KOPT-K1 (cell line): ENCODE data around the gene RSPH10B2.
"Not testable (repeated sequence)": the region's sequence is repeated elsewhere in the genome, so short reads cannot be mapped to it uniquely, and the experiment has no call there.

ENCODE experiments used
- H3K27ac ChIP-seq: fragments of 200-600 bp; sonication (generic); 2 replicates; pipeline ENCODE4 v1.5.1; 2016; ENCODE audit warnings: antibody characterized with exemption, mild to moderate bottlenecking, low read depth, low read length; ENCODE audit not compliant: poor library complexity, severe bottlenecking
- H3K36me3 ChIP-seq: fragments of 200-600 bp; sonication (generic); 2 replicates; pipeline ENCODE4 v1.5.1; 2017; ENCODE audit warnings: antibody characterized with exemption, mild to moderate bottlenecking, low read length, moderate library complexity; ENCODE audit not compliant: insufficient read depth
- H3K9me3 ChIP-seq: fragments of 200-600 bp; sonication (generic); 2 replicates; pipeline ENCODE4 v1.5.1; 2017; ENCODE audit warnings: antibody characterized with exemption, low read length, mild to moderate bottlenecking; ENCODE audit not compliant: insufficient read depth, poor library complexity, severe bottlenecking

RSPH10B2 gene

GRCh38 chr7:6815470-6815869, 61.6 kb downstream of the RSPH10B2 start:
- peaks cover 82% of the 10 kb centered on the region for H3K36me3 ChIP-seq
- not testable (repeated sequence) for H3K27ac ChIP-seq, H3K9me3 ChIP-seq

- not testable (repeated sequence) for H3K27ac ChIP-seq, H3K9me3 ChIP-seq
- H3K36me3 ChIP-seq, result peaks cover 68% of the 10 kb centered on the region
These were observed 67.7 kb downstream of the RSPH10B2 start for GRCh38 chr7:6821622-6822021.

DNA sequence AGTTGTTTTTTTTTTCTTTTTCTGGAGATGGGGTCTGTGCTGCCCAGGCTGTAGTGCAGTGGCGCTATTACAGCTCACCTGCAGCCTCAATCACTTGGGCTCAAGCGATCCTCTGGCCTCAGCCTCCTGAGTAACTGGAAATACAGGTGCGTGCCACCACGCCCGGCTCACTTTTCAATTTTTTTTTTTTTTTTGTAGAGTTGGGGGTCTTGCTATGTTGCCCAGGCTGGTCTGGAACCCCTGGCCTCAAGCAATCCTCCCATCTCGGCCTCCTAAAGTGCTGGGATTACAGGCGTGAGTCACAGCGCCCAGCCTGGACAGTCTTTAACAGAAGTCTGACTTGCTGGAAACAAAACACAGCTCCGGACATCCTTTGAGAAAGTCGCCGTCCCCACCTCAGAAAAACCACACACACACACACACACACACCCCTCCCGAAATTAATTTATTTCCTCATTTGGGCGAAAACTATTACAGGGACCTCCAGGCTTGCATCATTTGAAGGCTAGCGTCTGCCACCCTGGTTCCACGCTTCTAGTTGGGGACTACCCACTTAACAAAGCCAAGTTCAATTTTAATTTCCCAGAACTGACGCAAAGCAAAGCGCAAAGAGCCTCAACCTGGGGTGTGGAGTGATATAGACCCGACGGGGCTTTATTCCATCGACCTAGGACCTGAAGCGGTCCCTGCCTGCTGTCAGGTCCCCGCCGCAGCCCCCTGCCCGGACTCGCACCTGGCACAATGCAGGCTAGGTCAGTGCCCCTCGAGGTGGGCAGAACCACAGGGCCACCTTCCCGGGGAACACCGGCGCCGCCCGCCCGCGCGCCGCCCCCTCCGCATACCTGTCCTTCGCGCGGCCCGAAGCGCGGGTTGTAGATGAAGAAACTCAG, 71.6 kb downstream of the RSPH10B2 start:
- Histone ChIP-seq H3K36me3 (peaks cover 32% of the 10 kb centered on the region), H3K27ac (peak overlapping the region; percentile 68)
- H3K9me3 ChIP-seq, result not testable (repeated sequence)

GRCh38 chr7:6826151-6826550, 72.2 kb downstream of the RSPH10B2 start, which contains the start of gene CCZ1B:
TSS of gene CCZ1B (minus strand) at chr7:6826275. CDS start at chr7:6826197, 78 bp downstream.
- not testable (repeated sequence) for H3K9me3 ChIP-seq
- peak within 1 kb of the TSS; percentile 68 for H3K27ac ChIP-seq
- H3K36me3 ChIP-seq, result peaks cover 26% of the 10 kb centered on the region

DNA sequence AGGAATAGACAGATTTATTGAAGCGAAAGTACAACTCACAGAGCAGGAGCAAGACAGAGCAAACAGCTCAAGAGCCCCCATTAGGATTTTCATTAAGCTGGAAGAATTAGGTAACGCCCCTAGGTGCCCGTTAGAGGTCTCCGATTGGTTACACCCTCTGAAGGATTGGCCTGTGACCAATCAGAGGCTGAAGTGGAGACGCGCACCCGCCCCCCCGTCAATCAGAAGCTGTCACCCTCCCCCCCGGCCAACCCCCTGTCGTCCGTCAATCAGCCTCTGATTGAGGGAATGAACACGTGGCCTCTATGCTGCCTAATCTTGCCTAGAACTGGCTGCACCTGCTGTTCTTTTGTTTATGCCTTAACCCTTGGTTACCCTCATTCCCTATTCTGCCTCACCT, 73.3 kb downstream of the RSPH10B2 start:
- H3K36me3 ChIP-seq, result peaks cover 15% of the 10 kb centered on the region
- H3K27ac ChIP-seq, H3K9me3 ChIP-seq: not testable (repeated sequence)

GRCh38 chr7:6829616-6830015, 75.7 kb downstream of the RSPH10B2 start:
- H3K9me3 ChIP-seq, H3K36me3 ChIP-seq, H3K27ac ChIP-seq: not testable (repeated sequence)

DNA sequence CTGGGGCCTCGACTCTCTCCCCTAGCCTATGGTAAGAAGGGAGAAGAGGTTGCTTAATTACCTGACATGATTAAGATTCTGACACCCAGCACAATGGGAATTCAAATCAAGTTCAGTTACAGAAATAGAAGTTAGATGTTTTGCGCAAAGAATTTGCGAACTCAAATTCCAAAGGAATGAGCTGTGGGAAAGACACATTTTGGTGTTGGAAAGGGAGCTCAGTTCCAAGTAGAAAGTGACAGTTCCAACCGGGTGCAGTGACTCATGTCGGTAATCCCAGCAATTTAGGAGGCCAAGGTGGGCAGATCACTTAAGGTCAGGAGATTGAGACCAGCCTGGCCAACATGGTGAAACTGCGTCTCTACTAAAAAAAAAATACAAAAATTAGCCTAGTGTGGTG, 76.1 kb downstream of the RSPH10B2 start:
- not testable (repeated sequence) for H3K36me3 ChIP-seq

GRCh38 chr7:6831018-6831725, 77.3 kb downstream of the RSPH10B2 start:
- no peak overlapping the region for H3K27ac ChIP-seq
- no peaks in the 10 kb centered on the region for H3K9me3 ChIP-seq

More for the DNA sequence above, 76.1 kb downstream of the RSPH10B2 start:
- not testable (repeated sequence) for H3K9me3 ChIP-seq, H3K27ac ChIP-seq

GRCh38 chr7:6833636-6834035, 79.7 kb downstream of the RSPH10B2 start:
- H3K36me3 ChIP-seq, result no peaks in the 10 kb centered on the region
- H3K9me3 ChIP-seq, result peaks cover 9% of the 10 kb centered on the region
- no peak overlapping the region for H3K27ac ChIP-seq

More at GRCh38 chr7:6831018-6831725, 77.3 kb downstream of the RSPH10B2 start:
- H3K36me3 ChIP-seq, result no peaks in the 10 kb centered on the region

GRCh38 chr7:6835521-6835920, 81.6 kb downstream of the RSPH10B2 start:
- peaks cover 16% of the 10 kb centered on the region for H3K9me3 ChIP-seq
- not testable (repeated sequence) for H3K36me3 ChIP-seq, H3K27ac ChIP-seq

GRCh38 chr7:6837081-6837480, 83.2 kb downstream of the RSPH10B2 start:
- H3K36me3 ChIP-seq, H3K27ac ChIP-seq: not testable (repeated sequence)
- H3K9me3 ChIP-seq, result peaks cover 16% of the 10 kb centered on the region

- not testable (repeated sequence) for H3K27ac ChIP-seq, H3K36me3 ChIP-seq
- peaks cover 16% of the 10 kb centered on the region for H3K9me3 ChIP-seq
These were observed 88.5 kb downstream of the RSPH10B2 start for GRCh38 chr7:6842278-6842921.

GRCh38 chr7:6843092-6843491, 89.2 kb downstream of the RSPH10B2 start:
- H3K36me3 ChIP-seq, H3K9me3 ChIP-seq, H3K27ac ChIP-seq: not testable (repeated sequence)

GRCh38 chr7:6843654-6844053, 89.8 kb downstream of the RSPH10B2 start:
- H3K27ac ChIP-seq, H3K36me3 ChIP-seq, H3K9me3 ChIP-seq: not testable (repeated sequence)

DNA sequence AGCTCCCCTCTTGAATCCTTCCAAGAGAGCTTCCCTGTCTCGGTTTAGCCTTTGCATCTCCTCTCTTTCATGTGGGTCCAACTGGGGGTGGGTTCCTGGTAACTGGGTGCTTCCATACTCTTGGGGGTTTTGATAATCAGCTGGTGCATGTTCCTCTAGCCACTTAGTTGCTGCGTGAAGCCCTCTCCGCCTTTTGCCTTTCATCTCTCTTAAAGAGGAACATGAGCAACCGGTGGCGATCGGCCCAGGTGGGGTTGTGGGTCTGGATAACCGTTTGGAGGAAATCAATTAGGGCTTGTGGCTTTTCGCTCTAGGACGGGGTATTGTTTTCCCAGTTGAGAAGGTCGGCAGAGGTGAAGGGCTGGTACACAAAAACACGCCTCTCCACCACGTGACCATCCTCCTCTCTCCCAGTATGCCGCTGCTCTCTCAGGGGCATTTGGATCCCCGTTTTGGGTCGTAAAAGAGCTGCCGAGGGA, 92.1 kb downstream of the RSPH10B2 start:
- not testable (repeated sequence) for H3K36me3 ChIP-seq
- peak overlapping the region; percentile 47 for H3K27ac ChIP-seq

More for the DNA sequence above, 92.1 kb downstream of the RSPH10B2 start:
- H3K9me3 ChIP-seq, result not testable (repeated sequence)
